T-helper 17 cell (primary cell): ENCODE data around the gene IMP4. TPM values are rescaled to one million over a fixed set of nuclear protein-coding genes. Genes with fewer than 3 reads are reported as not detected.
A peak's percentile ranks its signal among the peaks of the same experiment; 100 is the strongest.

Source experiments
- ATAC-seq: fragments of 150-1000 bp; cut with Tn5 transposase; 2 replicates; pipeline ENCODE4 v1.10.0; 2021; ENCODE audit warnings: mild to moderate bottlenecking, moderate library complexity
- DNase-seq, 3 donors: peaks; one replicate each; pipeline versions ENCODE4 v3.0.0 to v3.0.0-alpha.2; 2020 to 2021
- H3K9me3 ChIP-seq: one replicate; pipeline ENCODE4 v1.7.0; 2013; ENCODE audit warnings: low read length, mild to moderate bottlenecking; ENCODE audit not compliant: control insufficient read depth, poor library complexity, severe bottlenecking
- H3K27ac Mint-ChIP-seq: one replicate; pipeline ENCODE4 v1.8.0; 2022; ENCODE audit warnings: mild to moderate bottlenecking, moderate library complexity, mixed read lengths
- H3K27me3 Mint-ChIP-seq: one replicate; pipeline ENCODE4 v1.8.0; 2022; ENCODE audit warnings: mixed read lengths
- H3K36me3 Mint-ChIP-seq: one replicate; pipeline ENCODE4 v1.8.0; 2022; ENCODE audit warnings: low read depth, mixed read lengths
- H3K4me1 Mint-ChIP-seq: one replicate; pipeline ENCODE4 v1.8.0; 2022; ENCODE audit warnings: mild to moderate bottlenecking, mixed read lengths
- H3K4me3 Mint-ChIP-seq: one replicate; pipeline ENCODE4 v1.8.0; 2022; ENCODE audit warnings: mild to moderate bottlenecking, moderate library complexity, mixed read lengths
- total RNA-seq, 4 donors: library from RNA in 2 of 4; stranded (reverse) in 2 of 4; gene quantifications; one replicate each; pipeline ENCODE4 v1.2.3 and lab custom pipeline; 2022 to 2026

The IMP4 gene, protein sequence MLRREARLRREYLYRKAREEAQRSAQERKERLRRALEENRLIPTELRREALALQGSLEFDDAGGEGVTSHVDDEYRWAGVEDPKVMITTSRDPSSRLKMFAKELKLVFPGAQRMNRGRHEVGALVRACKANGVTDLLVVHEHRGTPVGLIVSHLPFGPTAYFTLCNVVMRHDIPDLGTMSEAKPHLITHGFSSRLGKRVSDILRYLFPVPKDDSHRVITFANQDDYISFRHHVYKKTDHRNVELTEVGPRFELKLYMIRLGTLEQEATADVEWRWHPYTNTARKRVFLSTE
- total RNA-seq (10 to 100 TPM; 59.3 to 65.6 TPM), total RNA-seq (lab: John Stamatoyannopoulos, UW) (48.5 to 71.5 reads per million in 2 donors)

DNA sequence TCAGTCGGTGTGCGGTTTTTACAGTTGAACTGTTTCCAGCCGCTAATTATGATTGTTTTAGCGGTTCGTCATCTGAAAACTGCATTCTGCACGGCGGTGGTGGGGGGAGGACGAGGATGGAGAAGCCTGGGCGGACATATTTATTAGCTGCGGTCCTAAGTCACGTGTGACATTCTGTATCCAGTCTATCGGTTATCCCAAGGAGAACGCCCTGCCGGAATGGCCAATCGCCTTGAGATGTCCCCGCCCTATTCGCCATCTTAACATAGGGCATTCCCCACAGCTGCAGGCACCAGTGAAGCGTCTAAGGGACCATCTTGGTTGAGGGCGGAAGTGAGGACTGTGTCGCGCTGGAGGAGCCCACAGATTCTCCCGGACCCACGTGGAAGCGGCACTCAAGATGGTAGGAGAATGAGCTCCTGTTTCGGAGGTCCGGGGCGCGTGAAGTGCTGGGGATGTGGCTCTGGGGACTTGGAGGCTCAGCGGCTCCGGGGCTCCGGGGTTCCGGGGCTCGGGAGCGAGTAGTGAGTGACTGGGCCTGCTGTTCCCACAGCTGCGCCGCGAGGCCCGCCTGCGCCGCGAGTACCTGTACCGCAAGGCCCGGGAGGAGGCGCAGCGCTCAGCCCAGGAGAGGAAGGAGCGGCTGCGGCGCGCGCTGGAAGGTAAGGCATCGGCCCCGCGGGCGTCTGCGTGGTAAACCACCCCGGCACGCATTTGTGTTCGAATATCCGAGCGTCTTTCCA is at the start of gene IMP4:
Gene IMP4, plus strand, starts transcription at position 365 of the 743 bp plus-strand sequence. Its CDS starts 36 bp downstream, at position 401.
- Mint-ChIP-seq H3K27ac (peak within 1 kb of the TSS; percentile 100), H3K4me3 (peak within 1 kb of the TSS; percentile 100), H3K27me3 (no peaks in the 10 kb centered on the region), H3K4me1 (peaks cover 33% of the 10 kb centered on the region), H3K36me3 (peaks cover 9% of the 10 kb centered on the region)
- ATAC-seq (peak; percentile 89), DNase-seq (peak; percentile 80 to 92 (median 92))
- H3K9me3 ChIP-seq = no peaks in the 10 kb centered on the region

DNA sequence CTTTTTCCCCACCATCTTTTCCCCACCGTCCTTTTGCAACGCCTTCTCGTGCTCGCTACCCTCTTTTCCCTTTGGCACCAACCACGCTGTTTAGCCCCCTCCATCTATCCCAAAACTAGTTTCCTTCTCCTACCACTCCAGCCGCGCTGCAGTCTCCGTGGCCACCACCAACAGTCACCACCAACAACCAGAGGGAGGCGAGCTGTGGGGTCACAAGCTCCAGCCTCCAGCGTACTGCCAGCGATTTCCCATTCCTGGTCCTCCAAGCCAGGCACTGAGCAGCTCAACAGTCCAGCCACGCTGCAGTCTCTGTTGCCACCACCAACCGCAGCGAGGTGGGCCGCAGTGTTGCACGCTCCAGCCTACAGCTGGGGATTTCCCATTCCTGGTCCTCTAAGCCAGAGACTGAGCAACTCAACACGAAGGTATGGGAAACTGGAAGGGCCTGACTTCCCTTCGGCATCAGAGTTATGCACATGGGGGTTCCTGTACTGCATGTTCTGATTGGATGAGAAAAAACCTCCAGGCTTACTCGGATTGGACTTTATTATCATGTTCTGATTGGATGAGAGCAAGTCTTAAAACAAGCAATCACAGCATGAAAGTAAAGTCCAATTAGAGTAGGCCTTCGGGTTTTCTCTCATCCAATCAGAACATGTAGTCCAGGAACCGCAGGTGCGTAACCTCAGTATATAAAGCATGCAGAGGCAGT is 42.3 kb upstream of the IMP4 start:
- no peak for DNase-seq
- Mint-ChIP-seq H3K27me3 (peaks cover 50% of the 10 kb centered on the region), H3K27ac (no peak overlapping the region), H3K4me1 (no peaks in the 10 kb centered on the region), H3K4me3 (no peak overlapping the region), H3K36me3 (peaks cover 2% of the 10 kb centered on the region)
- ATAC-seq = no peak
- H3K9me3 ChIP-seq = no peaks in the 10 kb centered on the region

DNA sequence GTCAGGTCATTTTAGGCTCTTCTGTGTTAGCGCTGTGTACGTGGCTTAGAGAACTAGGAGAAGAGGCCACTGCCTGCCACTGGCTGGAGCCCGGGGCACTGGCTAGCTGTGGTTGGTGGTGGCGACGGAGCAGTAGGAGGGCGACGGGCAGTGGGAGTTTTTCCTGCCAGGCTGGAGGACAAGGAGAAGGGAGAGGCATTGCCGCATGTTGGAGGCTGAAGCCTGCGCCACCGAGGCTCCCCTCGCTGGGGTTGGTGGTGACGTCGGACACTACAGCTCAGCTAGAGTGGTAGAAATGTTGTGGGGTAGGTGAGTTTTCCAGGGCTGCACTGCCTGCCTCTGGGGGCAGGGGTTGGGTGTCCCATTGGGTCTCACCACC is 41.7 kb upstream of the IMP4 start:
- no peak for DNase-seq
- no peak overlapping the region for H3K4me3 Mint-ChIP-seq
- H3K27ac Mint-ChIP-seq = no peak overlapping the region
- H3K27me3 Mint-ChIP-seq = peaks cover 45% of the 10 kb centered on the region
- no peak for ATAC-seq
- peaks cover 2% of the 10 kb centered on the region for H3K36me3 Mint-ChIP-seq
- H3K9me3 ChIP-seq = no peaks in the 10 kb centered on the region
- H3K4me1 Mint-ChIP-seq = no peaks in the 10 kb centered on the region

DNA sequence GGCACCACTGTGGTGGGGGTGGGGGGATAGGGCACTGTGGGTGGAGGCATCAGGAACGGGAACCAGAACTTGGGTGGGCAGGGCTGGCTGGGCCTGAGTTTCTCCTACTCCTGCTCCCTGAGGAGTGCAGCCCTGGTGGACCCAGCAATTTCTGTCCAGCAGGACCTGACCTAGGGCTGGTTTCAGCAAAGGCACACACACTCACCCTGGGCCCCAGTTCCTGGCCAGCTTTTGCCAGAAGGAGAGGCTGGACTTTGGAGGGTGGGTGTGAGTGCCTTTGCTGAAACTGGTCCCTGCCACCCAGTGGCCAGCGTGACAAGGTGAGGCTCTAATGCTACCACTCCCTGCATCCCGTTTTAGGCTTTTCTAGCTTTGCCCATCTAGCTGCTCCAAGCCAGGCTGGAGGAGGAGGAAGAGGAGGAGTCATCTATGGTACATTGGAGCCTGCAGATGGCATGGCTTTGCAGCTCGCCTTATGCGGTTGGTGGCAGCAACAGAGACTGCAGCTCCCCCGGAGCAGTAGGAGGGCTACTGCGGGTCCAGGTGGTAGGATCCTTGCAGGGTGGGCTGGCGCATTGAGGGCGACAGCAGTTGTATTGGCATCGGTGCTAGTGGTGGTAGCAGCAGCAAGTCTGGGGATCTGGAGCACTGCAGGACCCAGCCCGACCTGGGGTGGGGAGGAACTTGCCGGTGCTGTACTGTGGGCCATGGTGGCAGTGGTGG is 40.4 kb upstream of the IMP4 start:
- Mint-ChIP-seq H3K4me1 (no peaks in the 10 kb centered on the region), H3K36me3 (peaks cover 2% of the 10 kb centered on the region), H3K27ac (no peak overlapping the region), H3K27me3 (peaks cover 47% of the 10 kb centered on the region), H3K4me3 (no peak overlapping the region)
- no peaks in the 10 kb centered on the region for H3K9me3 ChIP-seq
- ATAC-seq (no peak), DNase-seq (no peak)

DNA sequence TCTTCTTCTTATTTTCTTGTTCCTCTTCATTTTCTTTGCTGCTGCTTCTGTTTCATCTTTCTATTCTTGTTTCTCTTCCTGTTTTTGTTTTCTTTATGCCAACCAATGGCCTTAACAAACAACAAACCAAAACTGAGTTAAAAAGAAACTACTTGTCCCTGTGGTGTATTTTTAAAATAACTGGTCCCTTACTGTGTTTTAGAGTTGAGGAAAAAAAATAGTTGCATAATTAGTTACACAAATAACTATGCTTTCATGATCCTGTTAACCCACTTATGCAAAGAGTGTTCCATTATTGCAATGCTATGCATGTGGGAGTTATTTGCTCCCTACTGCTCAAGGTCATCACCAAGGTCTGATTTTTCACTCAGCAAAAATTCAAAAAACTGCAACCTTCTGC is 39.5 kb upstream of the IMP4 start:
- H3K36me3 Mint-ChIP-seq = peaks cover 2% of the 10 kb centered on the region
- no peak overlapping the region for H3K4me3 Mint-ChIP-seq
- ATAC-seq (no peak), DNase-seq (no peak)
- no peak overlapping the region for H3K27ac Mint-ChIP-seq
- no peaks in the 10 kb centered on the region for H3K4me1 Mint-ChIP-seq
- H3K27me3 Mint-ChIP-seq = peaks cover 44% of the 10 kb centered on the region
- H3K9me3 ChIP-seq = no peaks in the 10 kb centered on the region

DNA sequence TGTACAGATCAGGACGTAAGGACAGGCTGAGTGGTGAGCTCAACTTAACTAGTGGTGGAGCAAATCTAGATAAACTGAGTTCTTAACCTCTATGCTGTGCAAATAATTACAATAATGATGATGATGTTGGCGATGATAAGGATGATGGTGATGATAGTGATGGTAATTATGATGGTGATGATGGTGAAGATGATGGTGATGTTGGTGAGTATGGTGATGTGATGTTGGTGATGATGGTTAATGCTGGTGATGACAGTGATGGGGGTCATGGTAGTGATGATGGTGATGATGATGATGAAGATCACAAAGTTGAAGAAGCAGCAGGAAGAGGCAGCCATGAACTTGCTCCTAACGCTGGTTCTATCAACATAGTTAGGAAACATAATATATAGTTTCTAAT is 38.0 kb upstream of the IMP4 start:
- Mint-ChIP-seq H3K36me3 (peaks cover under 1% of the 10 kb centered on the region), H3K4me3 (no peak overlapping the region), H3K4me1 (no peaks in the 10 kb centered on the region), H3K27me3 (peaks cover 37% of the 10 kb centered on the region), H3K27ac (no peak overlapping the region)
- DNase-seq = no peak
- H3K9me3 ChIP-seq = no peaks in the 10 kb centered on the region
- no peak for ATAC-seq

DNA sequence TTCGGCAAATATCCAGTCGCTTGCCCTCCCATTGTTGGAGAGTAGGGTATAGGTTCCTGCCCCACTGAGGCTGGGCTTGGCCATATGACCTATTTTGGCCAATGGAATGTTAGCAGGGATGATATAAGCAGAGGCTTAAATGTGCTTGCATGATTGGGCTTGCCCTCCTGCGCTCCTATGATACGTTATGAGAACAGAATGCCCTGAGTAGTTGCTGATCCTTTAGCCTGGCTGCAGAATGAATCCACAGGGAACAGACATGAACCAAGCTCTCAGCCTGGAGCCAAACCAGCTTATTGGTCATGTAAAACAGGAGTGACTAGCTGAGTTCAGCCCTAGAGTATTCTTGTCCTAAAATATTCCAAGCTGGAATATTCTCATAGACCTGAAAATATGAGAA is 34.8 kb upstream of the IMP4 start:
- H3K4me1 Mint-ChIP-seq = no peaks in the 10 kb centered on the region
- H3K36me3 Mint-ChIP-seq = no peaks in the 10 kb centered on the region
- no peak for DNase-seq
- peaks cover 2% of the 10 kb centered on the region for H3K9me3 ChIP-seq
- no peak overlapping the region for H3K4me3 Mint-ChIP-seq
- peaks cover 20% of the 10 kb centered on the region for H3K27me3 Mint-ChIP-seq
- H3K27ac Mint-ChIP-seq = no peak overlapping the region
- ATAC-seq = no peak

DNA sequence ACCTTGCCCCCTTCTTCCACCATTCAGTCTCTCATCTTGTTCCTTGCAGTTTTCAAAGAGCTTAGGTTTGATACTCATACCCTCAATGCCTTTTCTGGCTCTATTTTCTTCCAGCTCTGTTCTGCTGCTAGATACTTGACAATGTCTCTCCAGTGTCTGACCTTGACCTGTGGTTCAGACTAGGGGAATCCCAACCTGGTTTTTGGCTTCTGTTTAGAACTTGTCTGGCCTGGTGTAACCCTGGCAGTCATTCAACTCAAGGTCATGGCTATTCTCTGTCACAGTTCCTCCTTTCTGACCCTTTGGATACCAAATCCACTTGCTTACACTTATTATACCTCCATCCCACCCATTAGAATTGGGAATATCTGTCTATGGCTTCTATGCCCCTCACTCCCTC is 31.8 kb upstream of the IMP4 start:
- Mint-ChIP-seq H3K4me1 (no peaks in the 10 kb centered on the region), H3K27me3 (peaks cover 22% of the 10 kb centered on the region), H3K36me3 (no peaks in the 10 kb centered on the region), H3K4me3 (no peak overlapping the region), H3K27ac (no peak overlapping the region)
- peaks cover 2% of the 10 kb centered on the region for H3K9me3 ChIP-seq
- no peak for DNase-seq
- ATAC-seq = no peak

DNA sequence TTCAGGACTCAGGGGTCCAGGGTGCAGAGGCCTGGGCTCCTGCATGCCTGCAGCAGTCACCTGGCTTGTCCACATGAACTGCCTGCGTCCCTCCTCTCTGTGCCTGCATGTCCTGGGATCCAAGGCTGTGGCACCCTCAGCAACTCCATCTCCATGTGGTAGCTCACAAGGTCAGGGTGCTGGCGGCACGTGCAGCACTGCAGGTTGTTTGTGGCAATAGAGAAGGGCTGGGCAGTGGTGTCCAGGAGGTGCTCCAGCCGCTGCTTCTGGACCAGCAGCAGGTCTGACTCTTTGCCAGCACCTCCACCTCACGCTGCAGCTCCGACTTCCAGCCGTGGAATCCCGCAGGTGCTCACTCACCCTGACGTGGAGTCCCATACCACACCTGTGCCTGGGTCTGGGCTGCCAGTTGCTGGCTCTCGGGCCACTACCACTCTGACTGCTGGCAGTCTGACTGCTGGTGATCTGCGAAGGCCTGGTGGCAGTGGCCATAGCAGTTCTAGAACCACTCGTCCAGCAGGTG is 28.8 kb upstream of the IMP4 start:
- no peak overlapping the region for H3K4me3 Mint-ChIP-seq
- H3K36me3 Mint-ChIP-seq = no peaks in the 10 kb centered on the region
- H3K9me3 ChIP-seq = peaks cover 2% of the 10 kb centered on the region
- H3K27me3 Mint-ChIP-seq = peaks cover 16% of the 10 kb centered on the region
- no peak overlapping the region for H3K27ac Mint-ChIP-seq
- DNase-seq = no peak
- no peaks in the 10 kb centered on the region for H3K4me1 Mint-ChIP-seq
- ATAC-seq = no peak

DNA sequence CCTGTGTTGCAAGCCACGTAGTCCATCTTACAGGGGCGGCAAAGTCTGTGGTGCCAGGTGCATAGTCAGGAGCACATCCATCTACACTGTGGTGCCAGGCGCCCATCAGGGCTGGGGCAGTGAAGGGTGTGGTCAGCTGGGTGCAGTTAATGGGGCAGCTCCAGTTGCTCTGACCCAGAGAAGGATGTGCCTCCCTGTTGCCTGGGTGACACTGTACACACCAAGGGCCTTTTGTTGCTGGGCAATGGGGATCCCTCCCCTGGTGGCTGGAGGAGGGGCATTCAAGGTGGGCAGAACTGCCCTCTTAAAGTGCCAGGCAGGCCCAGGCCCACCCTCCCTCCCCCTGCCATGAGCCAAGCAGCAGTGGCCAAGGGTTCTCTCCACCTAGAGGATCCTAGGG is 28.3 kb upstream of the IMP4 start:
- H3K9me3 ChIP-seq = peaks cover 2% of the 10 kb centered on the region
- no peaks in the 10 kb centered on the region for H3K36me3 Mint-ChIP-seq
- ATAC-seq (no peak), DNase-seq (no peak)
- H3K4me1 Mint-ChIP-seq = no peaks in the 10 kb centered on the region
- no peak overlapping the region for H3K27ac Mint-ChIP-seq
- H3K4me3 Mint-ChIP-seq = no peak overlapping the region
- H3K27me3 Mint-ChIP-seq = peaks cover 21% of the 10 kb centered on the region

DNA sequence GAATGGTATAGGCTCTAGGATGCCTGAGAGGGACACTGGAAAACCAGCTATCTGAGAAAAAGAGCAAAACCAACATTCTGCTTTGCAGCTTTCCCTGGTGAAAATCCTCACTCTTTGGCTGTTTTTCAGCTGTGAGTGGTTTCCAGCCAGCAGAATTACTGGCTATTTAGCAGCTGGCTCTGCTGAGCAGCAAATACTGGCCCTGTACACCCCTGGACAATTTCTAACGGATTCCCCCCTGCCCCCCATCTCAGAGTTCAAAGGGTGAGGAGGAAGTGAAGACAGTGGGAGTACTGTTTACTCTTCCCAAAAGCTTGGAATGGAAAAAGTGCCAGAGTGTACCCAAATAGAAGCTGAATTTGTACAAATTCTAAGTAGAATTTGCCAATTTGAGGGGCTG is 26.1 kb upstream of the IMP4 start:
- H3K9me3 ChIP-seq = no peaks in the 10 kb centered on the region
- no peak for ATAC-seq
- DNase-seq = no peak
- Mint-ChIP-seq H3K4me3 (no peak overlapping the region), H3K27ac (no peak overlapping the region), H3K27me3 (peaks cover 37% of the 10 kb centered on the region), H3K36me3 (no peaks in the 10 kb centered on the region), H3K4me1 (no peaks in the 10 kb centered on the region)

DNA sequence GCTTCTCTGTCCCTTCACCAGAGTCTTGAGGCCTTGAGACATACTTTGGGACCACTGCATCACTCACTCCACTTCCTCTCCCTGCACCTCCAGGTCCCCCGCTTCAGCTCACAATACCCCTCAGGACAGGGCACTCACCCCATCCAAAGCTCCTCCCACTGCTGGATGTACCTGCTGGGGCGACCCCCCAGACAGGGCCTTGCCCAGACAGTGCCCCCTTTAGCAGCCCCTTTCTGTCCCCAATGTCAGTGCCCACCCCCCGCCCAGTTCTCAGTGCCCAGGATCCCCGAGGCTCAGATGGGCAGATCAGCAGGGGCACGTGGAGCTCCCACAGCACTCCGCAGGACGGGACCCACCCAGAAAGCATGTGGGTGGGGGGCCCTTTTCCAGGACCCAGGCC is 23.8 kb upstream of the IMP4 start:
- H3K27me3 Mint-ChIP-seq = peaks cover 48% of the 10 kb centered on the region
- no peak overlapping the region for H3K27ac Mint-ChIP-seq
- H3K9me3 ChIP-seq = no peaks in the 10 kb centered on the region
- no peaks in the 10 kb centered on the region for H3K4me1 Mint-ChIP-seq
- DNase-seq (no peak), ATAC-seq (no peak)
- H3K36me3 Mint-ChIP-seq = no peaks in the 10 kb centered on the region
- H3K4me3 Mint-ChIP-seq = no peak overlapping the region

DNA sequence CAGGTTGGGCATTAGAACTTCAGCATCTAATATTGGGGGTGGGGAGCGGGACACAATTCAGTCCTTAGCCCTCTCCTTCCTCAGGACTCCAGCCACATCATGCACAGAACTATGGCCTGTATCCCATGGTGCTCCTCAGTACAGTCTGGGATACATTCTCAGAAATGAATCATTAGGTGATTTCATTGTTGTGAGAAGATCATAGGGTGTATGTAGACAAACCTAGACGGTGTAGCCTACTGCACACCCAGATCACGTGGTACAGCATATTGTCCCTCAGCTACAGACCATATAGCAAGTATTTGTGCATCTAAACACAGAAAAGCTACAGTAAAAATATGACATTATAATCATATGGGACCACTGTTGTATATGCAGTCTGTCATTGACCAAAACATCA is 23.2 kb upstream of the IMP4 start:
- H3K4me3 Mint-ChIP-seq = no peak overlapping the region
- ATAC-seq (no peak), DNase-seq (no peak)
- H3K4me1 Mint-ChIP-seq = no peaks in the 10 kb centered on the region
- no peaks in the 10 kb centered on the region for H3K9me3 ChIP-seq
- H3K27me3 Mint-ChIP-seq = peaks cover 55% of the 10 kb centered on the region
- H3K36me3 Mint-ChIP-seq = no peaks in the 10 kb centered on the region
- H3K27ac Mint-ChIP-seq = no peak overlapping the region
